Hindlimb muscle (tissue), 1 donor: Measurements from ENCODE around the gene ZNF226. TPM values are rescaled to one million over a fixed set of nuclear protein-coding genes. Genes with fewer than 3 reads are reported as not detected.
A peak's percentile ranks its signal among the peaks of the same experiment; 100 is the strongest.
"Not testable (repeated sequence)": the region's sequence is repeated elsewhere in the genome, so short reads cannot be mapped to it uniquely, and the experiment has no call there.

ENCODE experiments used
- DNase-seq: peaks from one replicate; pipeline ENCODE4 v3.0.0-alpha.2; 2013
- polyA plus RNA-seq: library from polyadenylated mRNA; unstranded; fragments of 120-200 nt; gene quantifications from one replicate; pipeline ENCODE4 v1.2.1, GENCODE V29; 2013; ENCODE audit not compliant: insufficient read length

Gene ZNF226
- polyA plus RNA-seq, 1 donor = 13.0 TPM

DNA sequence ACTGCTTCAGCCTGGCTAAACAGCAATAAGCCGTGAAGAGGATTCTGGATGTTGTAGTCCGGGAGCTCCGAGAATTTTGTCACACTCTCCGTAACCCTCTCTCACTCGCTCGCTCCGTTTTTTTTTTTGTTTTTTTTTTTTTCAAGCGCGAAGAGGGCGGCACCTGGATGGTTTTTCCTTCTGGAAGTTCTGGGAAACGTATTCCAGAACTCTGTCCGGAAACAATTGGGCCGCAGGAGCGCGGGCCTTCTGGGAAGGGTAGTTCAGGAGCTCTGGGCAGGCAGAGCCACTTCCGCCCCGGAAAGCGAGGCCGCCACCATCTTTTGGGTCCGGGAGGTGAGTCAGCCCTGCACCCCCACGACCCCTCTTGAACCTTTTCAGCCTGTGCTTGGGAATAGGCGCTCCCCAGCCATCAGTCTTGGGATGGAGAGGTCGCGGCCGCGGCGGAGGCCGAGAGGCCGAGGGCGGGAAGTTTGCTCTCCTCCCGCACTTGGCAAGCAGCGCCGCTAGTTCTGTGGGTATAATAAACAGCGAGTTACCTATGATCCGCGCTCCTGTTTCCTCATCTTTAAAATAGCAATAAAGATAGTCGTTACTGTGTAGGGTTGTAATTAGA, 47.5 kb downstream of the ZNF226 start, which contains the start of gene ZNF227:
Gene ZNF227, plus strand, starts transcription at position 283 of the 616 bp plus-strand sequence. CDS start 5,261 bp downstream, outside the sequence.
- peak; percentile 94 for DNase-seq

DNA sequence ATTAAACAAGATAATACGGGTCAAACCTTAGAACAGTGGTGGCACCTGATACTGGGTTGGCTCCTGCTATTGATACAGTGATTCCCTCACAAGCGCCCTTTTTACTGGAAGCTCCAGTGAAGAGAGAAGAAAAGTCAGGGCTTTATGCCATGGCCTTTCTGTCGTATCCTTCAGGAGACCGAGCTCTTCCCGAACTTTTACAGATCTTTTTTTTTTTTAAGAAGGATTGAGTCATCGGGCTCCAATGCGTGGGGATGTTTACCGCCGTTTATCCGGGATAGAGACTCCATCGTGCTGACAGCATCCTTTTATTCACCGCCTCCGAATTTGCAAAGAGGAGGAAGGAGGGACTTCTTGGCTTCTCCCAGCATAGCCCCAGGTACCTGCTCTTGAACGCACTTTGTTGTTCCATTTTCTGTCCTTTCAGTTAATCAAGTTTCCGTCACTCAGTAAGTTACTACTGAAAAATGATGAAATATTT, 48.0 kb downstream of the ZNF226 start:
- peak; percentile 19 for DNase-seq

DNA sequence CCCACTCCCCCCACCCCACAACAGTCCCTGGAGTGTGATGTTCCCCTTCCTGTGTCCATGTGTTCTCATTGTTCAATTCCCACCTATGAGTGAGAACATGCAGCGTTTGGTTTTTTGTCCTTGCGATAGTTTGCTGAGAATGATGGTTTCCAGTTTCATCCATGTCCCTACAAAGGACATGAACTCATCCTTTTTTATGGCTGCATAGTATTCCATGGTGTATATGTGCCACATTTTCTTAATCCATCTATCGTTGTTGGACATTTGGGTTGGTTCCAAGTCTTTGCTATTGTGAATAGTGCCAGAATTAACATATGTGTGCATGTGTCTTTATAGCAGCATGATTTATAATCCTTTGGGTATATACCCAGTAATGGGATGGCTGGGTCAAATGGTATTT, 55.0 kb downstream of the ZNF226 start:
- DNase-seq = not testable (repeated sequence)

DNA sequence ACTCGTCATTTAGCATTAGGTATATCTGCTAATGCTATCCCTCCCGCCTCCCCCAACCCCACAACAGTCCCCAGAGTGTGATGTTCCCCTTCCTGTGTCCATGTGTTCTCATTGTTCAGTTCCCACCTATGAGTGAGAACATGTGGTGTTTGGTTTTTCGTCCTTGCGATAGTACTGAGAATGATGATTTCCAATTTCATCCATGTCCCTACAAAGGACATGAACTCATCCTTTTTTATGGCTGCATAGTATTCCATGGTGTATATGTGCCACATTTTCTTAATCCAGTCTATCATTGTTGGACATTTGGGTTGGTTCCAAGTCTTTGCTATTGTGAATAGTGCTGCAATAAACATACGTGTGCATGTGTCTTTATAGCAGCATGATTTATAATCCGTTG, 55.9 kb downstream of the ZNF226 start:
- DNase-seq = not testable (repeated sequence)

DNA sequence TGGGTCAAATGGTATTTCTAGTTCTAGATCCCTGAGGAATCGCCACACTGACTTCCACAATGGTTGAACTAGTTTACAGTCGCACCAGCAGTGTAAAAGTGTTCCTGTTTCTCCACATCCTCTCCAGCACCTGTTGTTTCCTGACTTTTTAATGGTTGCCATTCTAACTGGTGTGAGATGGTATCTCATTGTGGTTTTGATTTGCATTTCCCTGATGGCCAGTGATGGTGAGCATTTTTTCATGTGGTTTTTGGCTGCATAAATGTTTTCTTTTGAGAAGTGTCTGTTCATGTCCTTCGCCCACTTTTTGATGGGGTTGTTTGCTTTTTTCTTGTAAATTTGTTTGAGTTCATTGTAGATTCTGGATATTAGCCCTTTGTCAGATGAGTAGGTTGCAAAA, 56.4 kb downstream of the ZNF226 start:
- not testable (repeated sequence) for DNase-seq

Other genes with a start within 250 kb of the ZNF226 start
- 15.3 TPM for gene ZNF45, start 229.8 kb upstream of the ZNF226 start, polyA plus RNA-seq
- gene ZNF221, start 213.9 kb upstream of the ZNF226 start, polyA plus RNA-seq = 3.0 TPM
- gene ZNF155, start 180.9 kb upstream of the ZNF226 start, polyA plus RNA-seq = 7.2 TPM
- 2.1 TPM for gene ZNF230, start 162.1 kb upstream of the ZNF226 start, polyA plus RNA-seq
- gene ZNF222, start 139.7 kb upstream of the ZNF226 start, polyA plus RNA-seq = 3.3 TPM
- 3.5 TPM for gene ZNF223, start 113.1 kb upstream of the ZNF226 start, polyA plus RNA-seq
- 2.9 TPM for gene ZNF284, start 92.9 kb upstream of the ZNF226 start, polyA plus RNA-seq
- gene ZNF224, start 70.7 kb upstream of the ZNF226 start, polyA plus RNA-seq = 15.3 TPM
- gene ZNF225, start 51.7 kb upstream of the ZNF226 start, polyA plus RNA-seq = 4.5 TPM
- 9.6 TPM for gene ZNF234, start 23.5 kb upstream of the ZNF226 start, polyA plus RNA-seq
- 11.9 TPM for gene ZNF227, start 47.4 kb downstream of the ZNF226 start, polyA plus RNA-seq
- 3.1 TPM for gene ZNF233, start 94.8 kb downstream of the ZNF226 start, polyA plus RNA-seq
- gene ZNF235, start 139.9 kb downstream of the ZNF226 start, polyA plus RNA-seq = 7.6 TPM
- 4.9 TPM for gene ZNF112, start 191.6 kb downstream of the ZNF226 start, polyA plus RNA-seq
- gene ZNF285, start 236.5 kb downstream of the ZNF226 start, polyA plus RNA-seq = 7.8 TPM